SK-N-SH treated with all-trans-retinoic acid at 6 μM for 48 hours (cell line): ENCODE results near the gene NOTO.
A peak's percentile ranks its signal among the peaks of the same experiment; 100 is the strongest.

Source experiments
- ATAC-seq: fragments of 200-7000 bp; cut with Tn5 transposase; 3 replicates; pipeline ENCODE4 v1.9.1; 2020; ENCODE audit warnings: mild to moderate bottlenecking, moderate library complexity
- ARNTL ChIP-seq: fragments of 450-650 bp; formaldehyde crosslinking; IDR thresholded peaks from 2 replicates; pipeline ENCODE4 v1.5.0; 2020; ENCODE audit warnings: low read depth, mild to moderate bottlenecking, moderate library complexity, borderline replicate concordance
- BACH2 ChIP-seq: fragments of 250-450 bp; sonication (Bioruptor Pico); IDR thresholded peaks from 2 replicates; pipeline ENCODE4 v1.9.0; 2021; ENCODE audit warnings: mild to moderate bottlenecking, borderline replicate concordance
- CREB5 ChIP-seq: fragments of 250-450 bp; sonication (Bioruptor Pico); IDR thresholded peaks from 2 replicates; pipeline ENCODE4 v1.5.1; 2020; ENCODE audit warnings: low read depth, mild to moderate bottlenecking, moderate library complexity
- CSDC2 ChIP-seq: fragments of 250-450 bp; sonication (Bioruptor Pico); IDR thresholded peaks from 2 replicates; pipeline ENCODE4 v1.5.0; 2020; ENCODE audit warnings: mild to moderate bottlenecking, moderate library complexity
- CSRNP3 ChIP-seq: fragments of 250-450 bp; sonication (Bioruptor Pico); IDR thresholded peaks from 2 replicates; pipeline ENCODE4 v1.5.1; 2021; ENCODE audit warnings: mild to moderate bottlenecking, moderate library complexity
- GLIS3 ChIP-seq: fragments of 250-450 bp; sonication (Bioruptor Pico); IDR thresholded peaks from 2 replicates; pipeline ENCODE4 v1.5.0; 2020; ENCODE audit warnings: mild to moderate bottlenecking, moderate library complexity
- OSR1 ChIP-seq: fragments of 250-450 bp; sonication (Bioruptor Pico); IDR thresholded peaks from 2 replicates; pipeline ENCODE4 v1.8.0; 2022; ENCODE audit warnings: moderate library complexity, mild to moderate bottlenecking, inconsistent platforms
- PATZ1 ChIP-seq: fragments of 250-450 bp; sonication (Bioruptor Pico); IDR thresholded peaks from 2 replicates; pipeline ENCODE4 v1.8.0; 2020; ENCODE audit warnings: mild to moderate bottlenecking, moderate library complexity, borderline replicate concordance
- POU6F1 ChIP-seq: fragments of 250-450 bp; sonication (Bioruptor Pico); IDR thresholded peaks from 2 replicates; pipeline ENCODE4 v1.8.0; 2021; ENCODE audit warnings: low read depth, mild to moderate bottlenecking, moderate library complexity, borderline replicate concordance
- PPARA ChIP-seq: fragments of 250-450 bp; sonication (Bioruptor Pico); IDR thresholded peaks from 2 replicates; pipeline ENCODE4 v1.5.0; 2020; ENCODE audit warnings: mild to moderate bottlenecking, borderline replicate concordance
- RARB ChIP-seq: fragments of 250-450 bp; sonication (Bioruptor Pico); IDR thresholded peaks from 2 replicates; pipeline ENCODE4 v1.8.0; 2021; ENCODE audit warnings: mild to moderate bottlenecking, moderate library complexity
- SNAI2 ChIP-seq: fragments of 250-450 bp; sonication (Bioruptor Pico); IDR thresholded peaks from 2 replicates; pipeline ENCODE4 v1.5.0; 2020; ENCODE audit warnings: mild to moderate bottlenecking, moderate library complexity
- TCF4 ChIP-seq: fragments of 250-450 bp; sonication (Bioruptor Pico); IDR thresholded peaks from 2 replicates; pipeline ENCODE4 v1.8.0; 2021; ENCODE audit warnings: mild to moderate bottlenecking, moderate library complexity, borderline replicate concordance
- TOX ChIP-seq: fragments of 250-450 bp; sonication (Bioruptor Pico); IDR thresholded peaks from 2 replicates; pipeline ENCODE4 v1.8.0; 2021; ENCODE audit warnings: mild to moderate bottlenecking, moderate library complexity, borderline replicate concordance
- TSHZ2 ChIP-seq: fragments of 250-450 bp; sonication (Bioruptor Pico); IDR thresholded peaks from 2 replicates; pipeline ENCODE4 v1.5.0; 2020; ENCODE audit warnings: mild to moderate bottlenecking, moderate library complexity
- ZC3H10 ChIP-seq: fragments of 250-450 bp; sonication (Bioruptor Pico); IDR thresholded peaks from 2 replicates; pipeline ENCODE4 v1.5.1; 2021; ENCODE audit warnings: mild to moderate bottlenecking, moderate library complexity
- ZFP3 ChIP-seq: fragments of 250-450 bp; sonication (Bioruptor Pico); IDR thresholded peaks from 2 replicates; pipeline ENCODE4 v1.5.0; 2020; ENCODE audit warnings: mild to moderate bottlenecking, moderate library complexity
- ZFP30 ChIP-seq: fragments of 450-650 bp; formaldehyde crosslinking; IDR thresholded peaks from 2 replicates; pipeline ENCODE4 v1.5.0; 2022; ENCODE audit warnings: mild to moderate bottlenecking, moderate library complexity
- ZNF565 ChIP-seq: fragments of 450-650 bp; formaldehyde crosslinking; conservative IDR thresholded peaks from 2 replicates; pipeline ENCODE4 v1.5.0; 2020; ENCODE audit warnings: low read depth, mild to moderate bottlenecking, moderate library complexity
- ZNF70 ChIP-seq: fragments of 450-650 bp; formaldehyde crosslinking; IDR thresholded peaks from 2 replicates; pipeline ENCODE4 v1.5.0; 2020; ENCODE audit warnings: mild to moderate bottlenecking, moderate library complexity

Gene NOTO

GRCh38 chr2:73255007-73255644, 52.8 kb downstream of the NOTO start:
- peak; percentile 13 for ATAC-seq
- TF ChIP-seq TCF4 (CRISPR knock-in tag) (no peak), ARNTL (CRISPR knock-in tag) (no peak), CREB5 (CRISPR knock-in tag) (no peak)
- TF ChIP-seq, all 23 proteins: peak for 0

- peak; percentile 5 for ATAC-seq
- TF ChIP-seq BACH2 (CRISPR knock-in tag) (no peak), OSR1 (no peak)
These were observed 53.7 kb downstream of the NOTO start for GRCh38 chr2:73255907-73256617.

GRCh38 chr2:73256618-73256922, 54.2 kb downstream of the NOTO start:
- TF ChIP-seq CREB5 (CRISPR knock-in tag) (no peak), RARB (no peak), OSR1 (no peak), ZNF70 (no peak), TOX (no peak), ZFP3 (no peak), POU6F1 (CRISPR knock-in tag) (no peak), ZC3H10 (CRISPR knock-in tag) (no peak), ZFP30 (CRISPR knock-in tag) (no peak)
- peak; percentile 13 for ATAC-seq

- TF ChIP-seq RARB (no peak), PPARA (CRISPR knock-in tag) (no peak), ZC3H10 (CRISPR knock-in tag) (no peak)
- ATAC-seq, result no peak
These were observed 54.6 kb downstream of the NOTO start for GRCh38 chr2:73257021-73257420.

GRCh38 chr2:73257425-73258125, 55.2 kb downstream of the NOTO start:
- TF ChIP-seq CSRNP3 (CRISPR knock-in tag) (no peak), CREB5 (CRISPR knock-in tag) (no peak), OSR1 (no peak), CSDC2 (CRISPR knock-in tag) (no peak), ARNTL (CRISPR knock-in tag) (no peak), ZFP3 (no peak), ZFP30 (CRISPR knock-in tag) (no peak), TCF4 (CRISPR knock-in tag) (no peak), PPARA (CRISPR knock-in tag) (no peak), SNAI2 (no peak), RARB (no peak), ZNF565 (no peak), TOX (no peak), BACH2 (CRISPR knock-in tag) (no peak), PATZ1 (no peak), TSHZ2 (CRISPR knock-in tag) (no peak), GLIS3 (no peak)
- ATAC-seq, result no peak
